Left ventricle myocardium superior (tissue), 1 donor: ENCODE measurements around the gene MACROD2. TPM values are rescaled to one million over a fixed set of nuclear protein-coding genes. Genes with fewer than 3 reads are reported as not detected.

Experiments
- ATAC-seq: fragments of 200-7000 bp; cut with Tn5 transposase; one replicate; pipeline ENCODE4 v1.9.1; 2020; ENCODE audit warnings: mild to moderate bottlenecking, moderate library complexity
- DNase-seq: peaks from one replicate; pipeline ENCODE4 v3.0.0-alpha.2; 2020
- intact Hi-C: fragments of 100-400 bp; cut with micrococcal nuclease; formaldehyde crosslinking; loops from one replicate; pipeline ENCODE4 v1.11.0; 2022
- total RNA-seq: library from RNA; stranded (reverse); fragmentation: NEBNext Ultra II Directional; extraction: Animal tissue kit (Norgen Biotek cat#: 25700); gene quantifications from one replicate; pipeline ENCODE4 v1.2.1, GENCODE V29; 2021
- donor health status: DM: no; HTN: yes; CAD: no; lungs with severe emphysema.

MACROD2 gene
- total RNA-seq, 1 donor from 2014 or later: 3.5 TPM

DNA sequence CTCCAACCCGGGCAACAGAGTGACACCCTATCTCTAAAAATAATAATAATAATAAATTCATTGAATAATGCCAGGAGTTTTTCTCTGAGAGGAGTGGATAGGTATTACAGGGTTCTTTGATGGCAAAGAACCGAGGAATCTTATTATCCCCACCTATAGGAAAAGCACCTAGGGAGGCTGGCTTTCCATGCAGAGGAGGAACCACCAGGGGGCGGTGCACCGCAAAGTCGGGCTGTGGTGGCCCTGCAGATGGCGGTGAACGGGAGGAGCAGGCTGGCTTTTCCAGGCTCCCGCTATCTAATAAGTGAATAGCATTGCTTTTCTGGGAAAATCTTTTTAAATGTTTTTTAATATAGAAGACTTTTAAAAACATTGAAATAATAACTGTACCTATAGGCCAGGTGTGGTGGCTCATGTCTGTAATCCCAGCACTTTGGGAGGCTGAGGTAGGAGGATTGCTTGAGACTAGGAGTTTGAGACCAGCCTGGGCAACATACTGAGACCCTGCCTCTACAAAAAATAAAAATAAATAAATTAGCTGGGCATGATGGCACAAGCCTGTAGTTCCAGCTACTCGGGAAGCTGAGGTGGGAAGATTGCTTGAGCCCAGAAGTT is 1713.8 kb downstream of the MACROD2 start:
- DNase-seq: peak; percentile 62
- ATAC-seq: no peak
- intact Hi-C loops: no loop called here

DNA sequence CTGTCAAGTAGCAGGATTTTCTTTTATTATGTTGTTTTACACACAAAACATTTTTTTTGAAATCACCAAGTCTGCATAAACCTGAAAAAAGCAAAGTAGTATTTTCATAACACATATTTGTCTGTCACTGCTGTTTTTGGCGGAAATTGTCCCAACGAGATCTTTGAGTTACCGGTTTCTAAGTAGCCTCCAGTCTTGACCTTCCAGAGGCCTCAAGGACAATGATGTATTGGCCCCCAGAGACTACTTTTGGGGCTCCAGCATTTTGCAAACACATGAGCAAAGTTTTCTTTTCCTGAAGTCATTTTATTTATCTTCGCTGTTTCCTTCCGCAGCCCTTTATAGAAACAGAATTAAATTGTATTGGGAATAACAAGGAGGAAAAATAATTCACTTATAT is 1715.3 kb downstream of the MACROD2 start:
- DNase-seq: no peak
- intact Hi-C loops: no loop called here

GRCh38 chr20:15711177-15711576 is 1715.9 kb downstream of the MACROD2 start:
- ATAC-seq (no peak), DNase-seq (no peak)
- intact Hi-C loops: no loop called here

More for the DNA sequence above, 1715.3 kb downstream of the MACROD2 start:
- ATAC-seq: no peak

DNA sequence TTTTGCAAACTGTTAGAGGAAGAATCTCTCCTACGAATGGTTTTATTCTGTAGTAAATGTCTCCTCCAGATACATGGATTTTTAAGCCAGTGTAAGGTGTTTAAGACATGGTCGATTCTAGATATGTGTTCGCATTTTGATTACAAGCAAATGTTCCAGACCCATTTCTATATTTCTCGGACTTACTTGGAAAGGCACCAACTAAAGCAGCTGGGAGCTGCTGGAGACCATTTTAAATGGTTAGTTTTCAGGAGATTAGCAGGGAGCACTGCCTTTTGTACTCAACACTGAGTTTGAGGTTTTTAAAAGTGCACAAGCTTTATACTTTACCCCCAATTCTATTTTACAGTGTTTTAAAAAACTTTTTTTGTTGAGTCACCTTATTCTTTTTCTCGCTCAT is 1720.9 kb downstream of the MACROD2 start:
- ATAC-seq (no peak), DNase-seq (no peak)
- intact Hi-C loops: no loop called here

- no peak for DNase-seq
- intact Hi-C loops: no loop called here
- ATAC-seq: no peak
Measured at GRCh38 chr20:15726416-15726815, 1731.1 kb downstream of the MACROD2 start.

DNA sequence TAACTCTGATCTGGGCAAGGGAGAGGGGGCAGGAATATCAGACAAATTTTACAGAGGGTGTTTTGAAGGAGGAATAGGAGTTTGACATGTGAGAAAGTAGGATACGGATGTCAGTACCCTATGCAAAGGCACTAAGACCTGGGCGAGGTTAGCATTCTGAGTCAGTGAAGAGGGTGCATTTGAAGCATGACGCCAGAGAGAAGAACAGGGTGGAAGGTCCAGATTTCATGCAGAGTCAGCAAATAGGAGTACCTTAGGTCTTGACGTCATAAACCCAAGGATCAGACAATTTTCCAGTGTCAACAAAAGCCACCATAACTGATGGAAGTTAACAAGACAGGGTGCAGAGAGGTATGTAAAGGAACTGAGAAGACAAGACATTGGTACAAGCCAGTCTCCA is 1738.7 kb downstream of the MACROD2 start:
- no peak for DNase-seq
- intact Hi-C loops: no loop called here
- ATAC-seq: no peak

DNA sequence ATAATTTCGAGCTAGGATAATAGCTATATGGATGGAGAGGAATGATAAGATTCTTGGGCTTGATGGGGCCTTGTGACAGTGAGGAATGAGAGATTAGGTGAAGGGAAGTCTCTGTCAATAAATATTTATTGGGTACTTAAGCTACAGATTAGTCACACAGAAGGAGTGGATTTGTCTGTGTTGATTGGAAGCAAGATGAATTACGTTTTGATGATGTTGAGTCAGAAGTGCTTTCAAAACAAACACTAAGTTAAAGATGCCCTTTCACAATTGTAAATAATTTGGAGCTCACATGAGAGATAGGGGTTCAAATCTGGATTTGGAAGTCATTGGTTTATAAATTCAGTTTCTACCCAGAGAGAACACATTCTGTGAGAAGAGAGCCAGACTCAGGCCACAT is 1743.7 kb downstream of the MACROD2 start:
- ATAC-seq: no peak
- no peak for DNase-seq
- intact Hi-C loops: no loop called here

DNA sequence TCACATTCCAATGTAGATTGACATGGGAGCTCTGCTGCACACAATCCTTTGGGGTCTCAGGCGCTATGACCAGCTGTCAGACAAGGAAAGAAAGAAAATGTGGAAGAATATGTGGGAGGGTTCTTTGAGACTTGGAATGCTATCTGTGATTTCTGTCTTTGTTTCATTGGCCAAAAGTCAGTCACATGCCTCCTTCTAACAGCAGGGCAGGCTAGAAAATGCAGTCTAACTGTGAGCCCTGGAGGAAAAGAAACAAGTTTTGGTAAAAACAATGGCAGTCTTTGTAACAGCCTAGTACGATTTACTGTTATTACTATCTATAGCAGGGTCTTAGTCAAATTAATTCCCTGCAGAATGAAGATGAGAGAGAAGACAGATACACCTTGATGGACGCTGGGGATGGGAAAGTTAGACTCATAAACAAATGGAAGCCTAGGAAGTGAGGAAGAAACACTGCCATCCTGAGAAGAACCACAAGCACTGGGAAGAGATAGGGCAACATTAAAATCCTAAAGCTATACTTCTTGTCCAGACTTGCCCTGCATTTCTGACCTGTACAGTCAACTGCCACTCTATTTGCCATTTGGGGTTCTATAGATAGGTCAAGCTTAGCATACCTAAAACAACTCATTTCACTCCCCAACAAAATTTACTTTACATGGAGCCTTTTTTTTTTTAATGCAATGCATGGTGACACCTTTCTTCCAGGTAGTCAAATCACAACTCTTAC is 1744.9 kb downstream of the MACROD2 start:
- intact Hi-C loops: no loop called here
- no peak for DNase-seq
- ATAC-seq: no peak

GRCh38 chr20:15742087-15742486 is 1746.8 kb downstream of the MACROD2 start:
- intact Hi-C loops: no loop called here
- DNase-seq (no peak), ATAC-seq (no peak)

- ATAC-seq (no peak), DNase-seq (no peak)
- intact Hi-C loops: no loop called here
Measured at GRCh38 chr20:15742627-15743026, 1747.3 kb downstream of the MACROD2 start.

DNA sequence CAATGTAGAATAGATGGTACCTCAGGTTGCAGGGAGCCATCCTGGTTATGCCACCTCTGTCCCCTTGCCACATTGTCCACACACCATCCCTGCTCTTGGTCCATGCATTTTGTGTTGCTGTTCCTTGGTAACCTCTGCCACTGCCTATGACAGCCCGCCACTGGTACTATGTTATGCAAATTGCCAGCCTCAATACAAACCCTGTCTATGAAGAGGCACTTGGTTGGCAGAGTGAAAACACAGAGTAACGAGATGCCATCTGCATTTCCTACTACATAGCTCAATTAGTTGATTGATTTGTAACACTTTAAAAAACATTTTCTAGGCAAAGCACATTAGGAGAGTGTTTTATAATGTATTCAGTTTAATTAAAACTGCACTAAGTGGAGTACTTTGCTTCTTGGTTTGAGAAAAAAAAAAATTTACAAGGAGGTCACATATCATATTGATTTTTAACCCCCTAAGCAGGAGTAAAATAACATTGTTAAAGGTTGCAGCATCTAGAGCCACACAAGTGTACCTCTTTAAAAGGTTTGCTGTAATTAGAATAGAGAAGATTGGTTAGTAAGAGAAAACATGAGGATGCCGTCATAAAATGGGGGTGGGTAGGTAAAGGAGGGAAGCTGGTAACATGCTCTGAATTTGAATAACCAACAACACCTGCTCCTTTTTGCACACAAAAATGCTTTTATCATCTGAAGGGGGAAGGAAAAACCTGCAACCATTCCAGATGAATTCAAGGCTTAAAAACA is 1760.9 kb downstream of the MACROD2 start:
- DNase-seq (no peak), ATAC-seq (no peak)
- intact Hi-C loops: no loop called here

- DNase-seq: no peak
- intact Hi-C loops: no loop called here
- ATAC-seq: no peak
Measured at GRCh38 chr20:15756754-15757115, 1761.4 kb downstream of the MACROD2 start.

GRCh38 chr20:15759594-15759993 is 1764.3 kb downstream of the MACROD2 start:
- intact Hi-C loops: no loop called here
- ATAC-seq (no peak), DNase-seq (no peak)

DNA sequence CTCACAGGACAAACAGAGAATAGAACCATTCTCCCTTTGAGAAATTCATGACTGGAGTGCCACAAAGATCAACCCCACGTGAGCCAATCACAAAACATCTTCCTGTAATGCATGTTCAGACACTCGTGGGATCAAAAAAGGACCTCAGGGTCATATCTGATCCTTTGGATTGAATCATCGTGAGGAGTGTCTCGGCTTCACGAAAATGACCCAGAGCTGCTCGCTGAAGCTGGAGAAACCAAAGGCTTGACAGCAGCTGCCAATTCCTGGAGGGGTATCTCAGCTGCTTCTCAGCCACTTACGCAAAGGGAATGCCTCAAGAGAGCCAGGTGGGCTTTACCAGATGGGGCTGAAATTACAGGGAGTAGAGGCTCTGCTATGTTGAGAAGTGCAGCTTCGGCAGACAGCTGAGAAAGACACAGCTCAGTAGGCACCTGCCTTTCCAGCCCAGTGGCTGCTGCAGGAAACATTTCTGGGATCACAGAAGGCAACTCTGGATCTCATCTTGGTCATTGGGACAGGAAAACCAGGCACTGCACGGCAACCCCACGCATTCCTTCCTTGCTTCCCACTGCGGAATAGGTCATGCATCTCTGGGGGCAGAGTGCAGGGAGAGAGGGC is 1764.8 kb downstream of the MACROD2 start:
- DNase-seq (no peak), ATAC-seq (no peak)
- intact Hi-C loops: no loop called here

- DNase-seq (no peak), ATAC-seq (no peak)
- intact Hi-C loops: no loop called here
Measured at GRCh38 chr20:15763366-15763765, 1768.0 kb downstream of the MACROD2 start.

- ATAC-seq (no peak), DNase-seq (no peak)
- intact Hi-C loops: no loop called here
Measured at GRCh38 chr20:15767586-15767985, 1772.3 kb downstream of the MACROD2 start.

GRCh38 chr20:15767999-15768741 is 1772.9 kb downstream of the MACROD2 start:
- no peak for ATAC-seq
- intact Hi-C loops: no loop called here
- DNase-seq: no peak

DNA sequence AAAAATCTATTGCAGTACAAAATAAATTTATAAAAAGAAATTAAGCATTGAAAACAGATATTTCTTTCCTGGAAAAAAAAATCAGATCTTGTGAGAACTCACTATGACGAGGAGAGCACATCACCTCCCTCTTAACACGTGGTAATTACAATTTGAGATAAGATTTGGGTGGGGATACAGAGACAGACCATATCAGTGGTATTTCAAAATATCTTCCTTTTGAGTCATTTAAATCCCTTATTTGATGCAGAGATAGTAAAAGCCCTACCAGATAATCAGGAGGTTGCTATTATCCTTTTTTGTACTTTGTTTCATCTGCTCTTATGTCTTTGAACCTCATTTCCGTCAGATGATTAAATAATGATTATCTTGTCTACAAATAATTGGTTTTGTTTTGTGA is 1777.5 kb downstream of the MACROD2 start:
- ATAC-seq: no peak
- DNase-seq: no peak
- intact Hi-C loops: no loop called here

DNA sequence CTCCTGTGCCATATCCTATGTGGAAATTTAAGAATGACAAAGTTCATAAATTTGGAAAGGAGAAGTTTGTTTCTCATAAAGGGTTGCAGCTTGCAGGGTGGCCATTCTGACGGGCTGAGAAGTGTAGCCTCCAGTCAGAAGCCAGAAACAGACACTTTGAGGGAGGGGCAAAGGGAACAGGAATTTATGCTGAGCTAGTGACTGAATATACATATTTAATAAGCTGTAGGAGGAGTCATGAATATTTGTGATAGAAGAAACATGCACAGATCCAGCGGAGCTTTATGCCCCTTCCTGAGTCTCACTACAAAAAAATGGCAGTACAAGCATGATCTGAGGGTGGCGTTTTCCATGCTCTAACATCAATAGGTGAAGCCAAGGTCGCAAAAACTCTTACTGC is 1779.6 kb downstream of the MACROD2 start:
- ATAC-seq: no peak
- intact Hi-C loops: no loop called here
- DNase-seq: no peak
